CMK (cell line): ENCODE measurements around the gene AAMDC.

ENCODE experiments used
- DNase-seq: peaks from one replicate; pipeline ENCODE4 v3.0.0-alpha.2; 2010; ENCODE audit warnings: low read depth

Gene AAMDC

GRCh38 chr11:77820565-77821348 lies at the start of gene AAMDC, which contains the start of gene RSF1:
Gene AAMDC (plus strand): TSS chr11:77821144. CDS start chr11:77842497, 21,353 bp downstream.
Gene RSF1 (minus strand): TSS chr11:77820722. CDS start chr11:77820714, 8 bp downstream.
- peak; percentile 98 for DNase-seq

- no peak for DNase-seq
These were observed 45.0 kb upstream of the AAMDC start for GRCh38 chr11:77775936-77776335.

DNA sequence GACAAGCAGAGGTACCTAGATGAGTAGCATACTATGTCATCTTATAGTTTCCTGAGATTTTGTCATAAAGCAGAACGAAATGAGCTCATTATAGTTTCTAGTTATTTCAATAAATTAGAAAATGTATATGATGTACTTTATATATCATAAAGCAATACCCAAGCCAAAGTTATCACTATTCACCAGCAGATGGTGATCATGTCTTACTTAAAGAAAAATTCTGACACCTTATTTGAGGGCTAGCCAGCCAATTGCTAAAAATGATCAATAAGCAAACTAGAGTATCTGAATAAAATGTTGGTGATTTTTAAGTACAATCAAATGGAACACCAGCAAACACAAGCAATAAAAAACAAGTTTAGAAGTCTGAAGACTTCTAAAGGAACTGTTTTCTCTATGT lies 44.5 kb upstream of the AAMDC start:
- DNase-seq, result no peak

- DNase-seq, result no peak
These were observed 42.8 kb upstream of the AAMDC start for GRCh38 chr11:77778118-77778517.

DNA sequence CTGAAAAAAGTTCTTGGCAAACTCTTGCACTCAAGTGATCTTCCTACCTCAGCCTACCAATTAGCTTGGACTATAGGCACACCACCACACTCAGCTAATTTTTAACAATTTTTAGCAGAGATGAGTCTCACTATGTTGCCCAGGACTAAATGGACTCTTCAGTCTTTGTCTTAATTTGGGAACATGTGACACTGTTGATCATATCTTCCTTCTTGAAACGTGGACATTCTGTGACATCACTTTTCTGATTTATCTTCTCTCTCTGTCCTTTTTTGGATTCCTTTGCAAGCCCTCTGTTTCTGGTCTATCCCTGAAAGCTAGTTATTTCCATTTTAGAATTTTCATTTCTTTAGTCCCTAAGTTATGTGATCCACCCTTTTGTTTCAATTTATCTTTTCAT lies 42.4 kb upstream of the AAMDC start:
- DNase-seq, result no peak

DNA sequence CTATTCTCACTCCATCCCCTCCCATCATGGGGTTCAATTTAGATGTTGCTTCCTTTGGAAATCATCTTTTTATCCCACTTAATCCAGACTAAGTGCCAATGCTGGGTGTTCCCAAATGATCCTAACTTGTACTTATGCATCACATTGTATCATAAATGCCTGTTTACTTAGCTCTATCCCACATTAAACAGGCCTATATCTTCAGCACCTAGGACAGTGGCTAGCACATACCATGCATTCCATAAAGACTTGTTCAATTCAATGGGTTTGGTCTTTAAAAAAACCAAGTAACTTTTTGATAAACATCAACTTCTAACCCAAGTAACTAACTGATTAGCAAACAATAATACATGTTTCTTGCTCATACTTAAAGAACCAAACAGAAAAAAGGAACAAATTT lies 41.0 kb upstream of the AAMDC start:
- DNase-seq, result no peak

DNA sequence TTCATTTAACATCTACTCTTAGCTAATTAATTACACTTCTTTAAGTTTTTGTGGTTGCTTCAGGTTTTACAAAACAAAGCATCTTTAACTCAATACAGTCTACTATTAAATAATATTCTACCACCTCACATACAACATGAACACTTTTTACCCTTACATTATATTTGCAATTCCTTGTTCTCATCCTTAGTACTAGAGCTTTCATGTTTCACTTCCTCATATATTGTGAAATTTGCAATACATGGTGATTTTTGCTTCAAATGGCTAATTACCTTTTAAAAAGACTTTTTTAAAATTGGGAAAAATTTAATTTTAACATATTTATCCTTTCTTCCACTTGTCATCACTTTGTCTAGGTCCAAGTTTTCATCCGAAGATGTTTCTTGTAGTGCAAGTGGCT lies 37.9 kb upstream of the AAMDC start:
- DNase-seq, result no peak

GRCh38 chr11:77784572-77784971 lies 36.4 kb upstream of the AAMDC start:
- no peak for DNase-seq

DNA sequence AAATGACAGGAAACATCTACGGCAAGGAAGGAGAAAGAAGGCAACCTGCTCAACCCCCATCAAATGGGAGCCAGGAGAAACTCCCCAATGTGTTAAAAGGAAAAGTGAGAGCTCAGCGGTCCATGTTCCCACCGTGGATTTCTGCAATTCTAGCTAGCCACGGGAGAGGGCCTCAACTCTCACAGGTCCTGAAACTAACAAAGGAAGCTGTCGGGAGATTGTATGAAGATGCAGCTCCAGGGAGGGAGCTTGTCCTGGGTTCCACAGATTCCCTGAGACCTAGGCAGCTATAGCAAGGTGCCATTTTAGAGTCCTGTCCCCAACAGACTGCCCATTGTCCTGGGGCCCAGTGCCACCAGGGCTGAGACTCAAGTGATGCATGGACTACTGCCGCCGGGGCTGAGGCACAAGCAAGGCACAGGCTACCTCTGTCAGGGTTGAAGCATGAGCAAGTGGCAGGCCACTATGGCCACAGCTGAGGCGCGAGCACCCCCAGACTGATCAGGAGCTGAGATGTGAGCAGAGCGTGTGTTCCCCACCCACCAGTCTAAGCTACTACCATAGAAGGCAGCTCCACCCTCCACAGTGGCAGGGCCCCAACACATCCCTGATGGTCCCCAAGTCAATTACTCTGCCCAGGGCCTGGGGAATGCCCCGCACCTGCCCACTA lies 31.7 kb upstream of the AAMDC start:
- no peak for DNase-seq

- DNase-seq, result no peak
These were observed 31.0 kb upstream of the AAMDC start for GRCh38 chr11:77789731-77790476.

DNA sequence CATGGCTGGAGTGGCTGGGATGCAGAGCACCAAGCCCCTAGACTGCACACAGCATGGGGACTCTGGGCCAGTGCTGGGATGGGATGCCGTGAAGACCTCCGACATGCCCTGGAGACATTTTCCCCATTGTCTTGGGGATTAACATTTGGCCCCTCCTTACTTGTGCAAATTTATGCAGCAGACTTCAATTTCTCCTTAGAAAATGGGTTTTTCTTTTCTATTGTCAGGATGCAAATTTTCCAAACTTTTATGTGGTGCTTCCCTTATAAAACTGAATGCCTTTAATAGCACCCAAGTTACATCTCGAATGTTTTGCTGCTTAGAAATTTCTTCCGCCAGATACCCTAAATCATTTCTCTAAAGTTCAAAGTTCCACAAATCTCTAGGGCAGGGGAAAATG lies 29.6 kb upstream of the AAMDC start:
- DNase-seq, result no peak

DNA sequence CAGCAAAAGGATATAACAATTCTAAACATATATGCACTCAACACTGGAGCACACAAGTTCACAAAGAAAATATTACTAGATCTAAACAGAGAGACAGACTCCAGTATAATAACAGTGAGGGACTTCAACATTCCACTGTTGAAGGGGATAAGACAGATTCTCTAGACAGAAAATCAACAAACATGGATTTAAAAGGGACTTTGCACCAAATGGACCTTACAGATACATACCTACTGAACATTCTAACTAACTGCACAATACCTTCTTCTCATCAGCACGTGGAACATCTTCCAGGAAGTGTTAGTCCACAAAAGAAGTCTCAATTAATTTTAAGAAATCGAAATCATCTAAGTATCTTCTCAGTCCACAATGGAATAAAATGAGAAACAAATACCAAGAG lies 27.0 kb upstream of the AAMDC start:
- DNase-seq, result no peak

- DNase-seq, result no peak
These were observed 21.6 kb upstream of the AAMDC start for GRCh38 chr11:77799338-77799737.

DNA sequence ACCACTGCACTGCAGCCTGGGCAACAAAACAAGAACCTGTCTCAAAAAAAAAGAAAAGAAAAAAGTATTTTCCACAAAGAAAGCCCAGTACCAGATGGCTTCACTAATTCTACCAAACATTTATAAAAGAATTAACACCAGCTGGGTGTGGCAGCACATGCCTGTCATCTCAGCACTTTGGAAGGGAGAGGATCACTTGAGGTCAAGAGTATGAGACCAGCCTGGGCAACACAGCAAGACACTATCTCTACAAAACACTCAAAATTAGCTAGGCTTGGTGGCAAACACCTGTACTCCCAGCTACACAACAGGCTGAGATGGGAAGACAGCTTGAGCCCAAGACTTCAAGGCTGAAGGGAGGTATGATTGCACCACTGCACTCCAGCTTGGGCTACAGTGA lies 20.5 kb upstream of the AAMDC start:
- DNase-seq, result no peak

GRCh38 chr11:77801477-77801876 lies 19.5 kb upstream of the AAMDC start:
- no peak for DNase-seq

- DNase-seq, result no peak
These were observed 14.5 kb upstream of the AAMDC start for GRCh38 chr11:77806415-77806814.

- no peak for DNase-seq
These were observed 14.0 kb upstream of the AAMDC start for GRCh38 chr11:77806993-77807392.

DNA sequence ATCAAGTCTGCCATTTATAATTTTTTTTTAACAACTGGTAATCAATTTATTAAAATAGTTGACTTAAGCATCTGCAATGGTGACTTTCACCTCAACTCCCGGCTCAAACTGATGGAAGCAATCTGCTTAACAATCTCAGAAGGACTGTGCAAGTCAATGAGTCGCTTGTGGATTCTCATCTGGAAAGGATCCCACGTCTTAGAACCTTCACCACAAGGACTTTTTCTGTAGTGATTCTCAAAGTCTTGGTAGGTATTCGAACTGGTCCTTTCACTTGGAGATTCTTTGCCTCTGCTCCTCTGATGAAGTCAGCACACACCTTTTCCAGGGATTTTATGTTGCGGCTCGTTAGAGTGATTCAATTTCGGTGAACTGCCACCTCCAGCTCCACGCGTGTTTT lies 7.7 kb upstream of the AAMDC start:
- no peak for DNase-seq

- no peak for DNase-seq
These were observed 6.1 kb upstream of the AAMDC start for GRCh38 chr11:77814848-77815247.

- no peak for DNase-seq
These were observed 5.5 kb upstream of the AAMDC start for GRCh38 chr11:77815459-77815858.

- peak; percentile 61 for DNase-seq
These were observed 1.5 kb upstream of the AAMDC start for GRCh38 chr11:77819411-77819920.

DNA sequence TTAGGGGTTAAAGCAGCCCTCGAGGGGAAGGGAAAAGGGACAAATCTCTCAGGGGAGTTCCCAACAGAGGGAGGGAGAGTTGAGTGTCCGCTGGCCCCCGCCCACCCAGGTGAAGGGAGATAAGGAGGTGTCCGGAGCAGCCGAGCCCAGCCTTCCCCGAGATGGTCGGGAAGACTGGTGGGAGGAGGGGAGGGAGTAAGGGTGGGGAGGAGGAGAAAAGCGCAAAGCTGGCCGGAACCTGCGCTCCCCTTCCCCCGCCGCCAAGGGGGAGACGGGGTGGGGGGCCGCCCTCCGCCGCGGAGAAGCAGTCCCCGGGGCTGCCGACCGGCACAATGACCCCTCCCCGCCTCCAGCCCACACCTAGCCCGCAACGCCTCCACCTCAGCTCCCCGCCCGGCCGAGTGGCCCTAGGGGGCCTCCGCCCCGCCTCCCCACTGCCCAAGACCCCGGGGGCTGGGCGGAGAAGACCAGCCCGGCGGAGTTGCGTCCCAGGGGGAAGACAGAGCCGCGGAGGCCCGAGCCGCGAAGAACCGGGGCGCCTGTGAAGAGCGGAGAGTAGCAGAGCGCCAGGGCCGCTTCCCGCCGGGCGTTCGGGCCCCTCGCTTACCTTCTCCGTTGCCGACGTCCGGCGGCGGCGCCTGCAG lies 901 bp upstream of the AAMDC start:
- DNase-seq, result peak; percentile 34
